ENCODE results near the gene SREK1IP1. TPM values are rescaled to one million over a fixed set of nuclear protein-coding genes. Genes with fewer than 3 reads are reported as not detected.
A peak's percentile ranks its signal among the peaks of the same experiment; 100 is the strongest.

Gene SREK1IP1
- total RNA-seq, 1 experiment from 2014 or later: 25.5 TPM

- TF ChIP-seq CTCF (IDR thresholded peaks at IDR 0.05 in 2 of 3, conservative IDR thresholded peaks at IDR 0.05 in 1 of 3; ENCODE audit: borderline replicate concordance in 1 of 3, insufficient read depth in 1 of 3, low read depth in 2 of 3, low read length in 2 of 3) (no peak), SP1 (IDR thresholded peaks at IDR 0.05; ENCODE audit: low read depth) (0 out of 2 replicates have a peak, but pooled peaks have one; percentile 10)
Observed at GRCh38 chr5:64765804-64766504, 2.5 kb downstream of the SREK1IP1 start (continued).

DNA sequence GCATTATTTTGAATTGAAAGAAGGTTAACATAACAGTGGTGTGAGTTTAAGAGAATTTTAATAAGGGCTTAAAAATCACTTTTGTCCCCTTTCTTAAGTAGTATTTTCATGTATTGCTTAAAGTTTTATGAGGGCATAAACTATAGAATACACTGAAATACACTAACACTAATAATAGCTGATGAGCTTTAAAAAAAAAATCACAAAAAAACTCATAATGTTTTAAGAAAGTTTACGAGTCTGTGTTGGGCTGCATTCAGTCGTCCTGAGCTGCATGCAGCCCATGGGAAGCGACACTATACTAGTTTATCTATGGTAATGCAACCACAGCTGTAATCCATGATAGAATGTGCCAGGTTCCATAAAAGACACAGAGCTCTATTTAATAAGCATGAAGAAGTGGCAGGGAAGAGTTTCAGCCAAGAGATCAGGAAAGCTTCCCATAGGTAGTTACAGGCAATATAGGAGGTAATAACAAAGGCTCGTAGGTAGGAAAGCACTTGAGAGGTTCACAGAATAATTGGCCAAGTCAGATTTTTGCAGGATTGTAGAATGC lies 4.5 kb downstream of the SREK1IP1 start:
- Histone ChIP-seq H3K79me2 (ENCODE audit: insufficient read depth, low read length) (peaks cover 94% of the 10 kb centered on the region), H3K4me2 (ENCODE audit: low read length) (no peak overlapping the region), H2AFZ (ENCODE audit: low read depth, low read length, poor library complexity, severe bottlenecking) (no peak overlapping the region), H3K27ac (ENCODE audit: low read depth, low read length) (no peak overlapping the region), H3K9me2 (ENCODE audit: insufficient read depth) (no peaks in the 10 kb centered on the region), H3K9me3 (ENCODE audit: control insufficient read depth in 1 of 2, insufficient read depth in 1 of 2, low read depth in 1 of 2, low read length in 2 of 2) (no peaks in the 10 kb centered on the region), H3K4me3 (replicated peaks in 1 of 2; ENCODE audit: low read depth in 1 of 2, low read length in 2 of 2) (no peak overlapping the region), H4K20me1 (ENCODE audit: insufficient read depth) (no peaks in the 10 kb centered on the region), H3K27me3 (ENCODE audit: insufficient read depth, low read length) (no peaks in the 10 kb centered on the region), H3K4me1 (ENCODE audit: control insufficient read depth in 1 of 2, insufficient read depth in 2 of 2, low read length in 2 of 2) (peaks cover 12 to 19% of the 10 kb centered on the region in 2 experiments; a peak in 3 of 4 replicates), H3K9ac (ENCODE audit: low read length) (no peak overlapping the region), H3K36me3 (ENCODE audit: control insufficient read depth in 1 of 2, insufficient read depth in 2 of 2, low read length in 2 of 2) (no peaks in the 10 kb centered on the region; a peak in 1 of 4 replicates)
- intact Hi-C loops (cut with micrococcal nuclease): no loop called here
- RAD21 ChIA-PET (ENCODE audit: low non-redundant PET in 1 of 2, low total read pairs in 2 of 2, uncharacterized antibody in 2 of 2, unreplicated experiment in 2 of 2): no interaction called here
- POLR2A ChIA-PET: no interaction called here
- DNase-seq (ENCODE audit: low read depth, low spot score) (no peak), ATAC-seq (no peak)
- CTCF ChIA-PET: interaction anchor here (0.7 kb wide), 1 partner anchor 21 kb away, joined by 3 read pairs; no protein-coding TSS in a partner anchor
- BruUV-seq (replicated peaks): no TSS peak
- TF ChIP-seq REST (IDR thresholded peaks at IDR 0.05; ENCODE audit: low read depth) (no peak), EZH2 (IDR thresholded peaks at IDR 0.05) (no peak), POLR2A (IDR thresholded peaks at IDR 0.05; ENCODE audit: borderline replicate concordance, extremely low read depth, insufficient read depth, insufficient read length) (no peak), CTCF (IDR thresholded peaks at IDR 0.05 in 2 of 3, conservative IDR thresholded peaks at IDR 0.05 in 1 of 3; ENCODE audit: borderline replicate concordance in 1 of 3, insufficient read depth in 1 of 3, low read depth in 2 of 3, low read length in 2 of 3) (no peak), CEBPB (IDR thresholded peaks at IDR 0.05; ENCODE audit: low read depth) (no peak), JUND (IDR thresholded peaks at IDR 0.05) (no peak), CBX3 (IDR thresholded peaks at IDR 0.05; ENCODE audit: low read depth) (no peak), SP1 (IDR thresholded peaks at IDR 0.05; ENCODE audit: low read depth) (no peak), ELF1 (IDR thresholded peaks at IDR 0.05; ENCODE audit: borderline replicate concordance, low read depth) (no peak), EZH2phosphoT487 (IDR thresholded peaks at IDR 0.05; ENCODE audit: borderline replicate concordance) (no peak), TCF7L2 (IDR thresholded peaks at IDR 0.05; ENCODE audit: borderline replicate concordance, extremely low read depth, insufficient read depth, insufficient read length) (no peak), RAD21 (IDR thresholded peaks at IDR 0.05; ENCODE audit: low read depth) (no peak)
- TF ChIP-seq, protein P1, sequence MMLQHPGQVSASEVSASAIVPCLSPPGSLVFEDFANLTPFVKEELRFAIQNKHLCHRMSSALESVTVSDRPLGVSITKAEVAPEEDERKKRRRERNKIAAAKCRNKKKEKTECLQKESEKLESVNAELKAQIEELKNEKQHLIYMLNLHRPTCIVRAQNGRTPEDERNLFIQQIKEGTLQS (IDR thresholded peaks at IDR 0.05): no peak
